Measurements from ENCODE around the gene SARM1. TPM values are rescaled to one million over a fixed set of nuclear protein-coding genes. Genes with fewer than 3 reads are reported as not detected.

The SARM1 gene
- total and polyA plus RNA-seq, 2 of the 13 experiments (the other 11 are each of a cell fraction or from before 2014, with no cell fraction given) = 0.73 to 0.86 TPM

DNA sequence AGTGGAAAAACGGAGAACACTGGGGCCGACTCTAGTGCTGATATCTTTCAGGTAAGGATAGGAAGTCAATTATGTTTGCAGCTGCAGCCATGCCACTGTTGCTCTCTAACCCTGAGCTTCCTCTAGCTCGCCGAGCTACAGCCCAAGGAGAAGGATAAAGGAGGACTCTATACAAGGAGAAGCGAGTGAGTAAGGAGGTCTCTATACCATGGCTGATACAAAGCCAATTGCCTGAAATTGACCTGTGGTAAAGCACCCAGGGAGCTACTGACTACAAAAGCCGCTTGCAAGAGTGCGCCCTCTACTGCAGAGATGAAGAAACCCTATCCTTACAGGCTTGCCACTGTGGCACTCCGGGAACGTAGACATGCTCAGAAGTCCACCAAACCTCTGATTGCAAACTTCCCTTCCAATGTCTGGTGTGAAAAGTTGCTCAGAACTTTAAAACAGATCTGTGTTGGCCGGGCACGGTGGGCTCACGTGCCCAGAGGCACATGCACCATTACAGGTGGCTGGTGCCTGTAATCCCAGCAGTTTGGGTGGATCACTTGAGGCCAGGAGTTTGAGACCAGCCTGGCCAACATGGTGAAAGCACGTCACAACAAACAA, 45.3 kb downstream of the SARM1 start (continued):
- TF ChIP-seq HIVEP1 (CRISPR knock-in tag; IDR thresholded peaks at IDR 0.05) (0 out of 2 replicates have a peak, but pooled peaks have one; percentile 62), PHF20 (CRISPR knock-in tag; IDR thresholded peaks at IDR 0.05) (peak; percentile 50; the same call in 1 of the 2 replicates), SP5 (CRISPR knock-in tag; IDR thresholded peaks at IDR 0.05; ENCODE audit: borderline replicate concordance, low read depth) (no peak), ZNF354B (CRISPR knock-in tag; IDR thresholded peaks at IDR 0.05) (no peak), MEIS2 (CRISPR knock-in tag; IDR thresholded peaks at IDR 0.05) (no peak), ISL2 (CRISPR knock-in tag; IDR thresholded peaks at IDR 0.05) (no peak), CCDC6 (CRISPR knock-in tag; IDR thresholded peaks at IDR 0.05) (no peak), KAT8 (CRISPR knock-in tag; IDR thresholded peaks at IDR 0.05) (peak; percentile 74), ZNF101 (CRISPR knock-in tag; IDR thresholded peaks at IDR 0.05; ENCODE audit: borderline replicate concordance, low read depth) (no peak), RFX5 (IDR thresholded peaks at IDR 0.05; ENCODE audit: low read depth, low read length) (no peak; the same call in 1 of the 2 replicates), DNMT3B (CRISPR knock-in tag; conservative IDR thresholded peaks at IDR 0.05) (0 out of 2 replicates have a peak, but pooled peaks have one; percentile 26), THAP11 (CRISPR knock-in tag; IDR thresholded peaks at IDR 0.05) (peak; percentile 76)
- TF ChIP-seq, protein P1, sequence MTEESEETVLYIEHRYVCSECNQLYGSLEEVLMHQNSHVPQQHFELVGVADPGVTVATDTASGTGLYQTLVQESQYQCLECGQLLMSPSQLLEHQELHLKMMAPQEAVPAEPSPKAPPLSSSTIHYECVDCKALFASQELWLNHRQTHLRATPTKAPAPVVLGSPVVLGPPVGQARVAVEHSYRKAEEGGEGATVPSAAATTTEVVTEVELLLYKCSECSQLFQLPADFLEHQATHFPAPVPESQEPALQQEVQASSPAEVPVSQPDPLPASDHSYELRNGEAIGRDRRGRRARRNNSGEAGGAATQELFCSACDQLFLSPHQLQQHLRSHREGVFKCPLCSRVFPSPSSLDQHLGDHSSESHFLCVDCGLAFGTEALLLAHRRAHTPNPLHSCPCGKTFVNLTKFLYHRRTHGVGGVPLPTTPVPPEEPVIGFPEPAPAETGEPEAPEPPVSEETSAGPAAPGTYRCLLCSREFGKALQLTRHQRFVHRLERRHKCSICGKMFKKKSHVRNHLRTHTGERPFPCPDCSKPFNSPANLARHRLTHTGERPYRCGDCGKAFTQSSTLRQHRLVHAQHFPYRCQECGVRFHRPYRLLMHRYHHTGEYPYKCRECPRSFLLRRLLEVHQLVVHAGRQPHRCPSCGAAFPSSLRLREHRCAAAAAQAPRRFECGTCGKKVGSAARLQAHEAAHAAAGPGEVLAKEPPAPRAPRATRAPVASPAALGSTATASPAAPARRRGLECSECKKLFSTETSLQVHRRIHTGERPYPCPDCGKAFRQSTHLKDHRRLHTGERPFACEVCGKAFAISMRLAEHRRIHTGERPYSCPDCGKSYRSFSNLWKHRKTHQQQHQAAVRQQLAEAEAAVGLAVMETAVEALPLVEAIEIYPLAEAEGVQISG (CRISPR knock-in tag; IDR thresholded peaks at IDR 0.05) = peak; percentile 65
- TF ChIP-seq, protein P2, sequence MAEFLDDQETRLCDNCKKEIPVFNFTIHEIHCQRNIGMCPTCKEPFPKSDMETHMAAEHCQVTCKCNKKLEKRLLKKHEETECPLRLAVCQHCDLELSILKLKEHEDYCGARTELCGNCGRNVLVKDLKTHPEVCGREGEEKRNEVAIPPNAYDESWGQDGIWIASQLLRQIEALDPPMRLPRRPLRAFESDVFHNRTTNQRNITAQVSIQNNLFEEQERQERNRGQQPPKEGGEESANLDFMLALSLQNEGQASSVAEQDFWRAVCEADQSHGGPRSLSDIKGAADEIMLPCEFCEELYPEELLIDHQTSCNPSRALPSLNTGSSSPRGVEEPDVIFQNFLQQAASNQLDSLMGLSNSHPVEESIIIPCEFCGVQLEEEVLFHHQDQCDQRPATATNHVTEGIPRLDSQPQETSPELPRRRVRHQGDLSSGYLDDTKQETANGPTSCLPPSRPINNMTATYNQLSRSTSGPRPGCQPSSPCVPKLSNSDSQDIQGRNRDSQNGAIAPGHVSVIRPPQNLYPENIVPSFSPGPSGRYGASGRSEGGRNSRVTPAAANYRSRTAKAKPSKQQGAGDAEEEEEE (CRISPR knock-in tag; IDR thresholded peaks at IDR 0.05; ENCODE audit: borderline replicate concordance) = 0 out of 2 replicates have a peak, but pooled peaks have one; percentile 39
- TF ChIP-seq, protein P3, sequence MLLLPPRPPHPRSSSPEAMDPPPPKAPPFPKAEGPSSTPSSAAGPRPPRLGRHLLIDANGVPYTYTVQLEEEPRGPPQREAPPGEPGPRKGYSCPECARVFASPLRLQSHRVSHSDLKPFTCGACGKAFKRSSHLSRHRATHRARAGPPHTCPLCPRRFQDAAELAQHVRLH (CRISPR knock-in tag; IDR thresholded peaks at IDR 0.05; ENCODE audit: borderline replicate concordance, low read depth) = peak; percentile 92; the same call in 1 of the 2 replicates
- TF ChIP-seq, protein P4, sequence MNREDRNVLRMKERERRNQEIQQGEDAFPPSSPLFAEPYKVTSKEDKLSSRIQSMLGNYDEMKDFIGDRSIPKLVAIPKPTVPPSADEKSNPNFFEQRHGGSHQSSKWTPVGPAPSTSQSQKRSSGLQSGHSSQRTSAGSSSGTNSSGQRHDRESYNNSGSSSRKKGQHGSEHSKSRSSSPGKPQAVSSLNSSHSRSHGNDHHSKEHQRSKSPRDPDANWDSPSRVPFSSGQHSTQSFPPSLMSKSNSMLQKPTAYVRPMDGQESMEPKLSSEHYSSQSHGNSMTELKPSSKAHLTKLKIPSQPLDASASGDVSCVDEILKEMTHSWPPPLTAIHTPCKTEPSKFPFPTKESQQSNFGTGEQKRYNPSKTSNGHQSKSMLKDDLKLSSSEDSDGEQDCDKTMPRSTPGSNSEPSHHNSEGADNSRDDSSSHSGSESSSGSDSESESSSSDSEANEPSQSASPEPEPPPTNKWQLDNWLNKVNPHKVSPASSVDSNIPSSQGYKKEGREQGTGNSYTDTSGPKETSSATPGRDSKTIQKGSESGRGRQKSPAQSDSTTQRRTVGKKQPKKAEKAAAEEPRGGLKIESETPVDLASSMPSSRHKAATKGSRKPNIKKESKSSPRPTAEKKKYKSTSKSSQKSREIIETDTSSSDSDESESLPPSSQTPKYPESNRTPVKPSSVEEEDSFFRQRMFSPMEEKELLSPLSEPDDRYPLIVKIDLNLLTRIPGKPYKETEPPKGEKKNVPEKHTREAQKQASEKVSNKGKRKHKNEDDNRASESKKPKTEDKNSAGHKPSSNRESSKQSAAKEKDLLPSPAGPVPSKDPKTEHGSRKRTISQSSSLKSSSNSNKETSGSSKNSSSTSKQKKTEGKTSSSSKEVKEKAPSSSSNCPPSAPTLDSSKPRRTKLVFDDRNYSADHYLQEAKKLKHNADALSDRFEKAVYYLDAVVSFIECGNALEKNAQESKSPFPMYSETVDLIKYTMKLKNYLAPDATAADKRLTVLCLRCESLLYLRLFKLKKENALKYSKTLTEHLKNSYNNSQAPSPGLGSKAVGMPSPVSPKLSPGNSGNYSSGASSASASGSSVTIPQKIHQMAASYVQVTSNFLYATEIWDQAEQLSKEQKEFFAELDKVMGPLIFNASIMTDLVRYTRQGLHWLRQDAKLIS (CRISPR knock-in tag; IDR thresholded peaks at IDR 0.05) = no peak
- TF ChIP-seq, protein P5, sequence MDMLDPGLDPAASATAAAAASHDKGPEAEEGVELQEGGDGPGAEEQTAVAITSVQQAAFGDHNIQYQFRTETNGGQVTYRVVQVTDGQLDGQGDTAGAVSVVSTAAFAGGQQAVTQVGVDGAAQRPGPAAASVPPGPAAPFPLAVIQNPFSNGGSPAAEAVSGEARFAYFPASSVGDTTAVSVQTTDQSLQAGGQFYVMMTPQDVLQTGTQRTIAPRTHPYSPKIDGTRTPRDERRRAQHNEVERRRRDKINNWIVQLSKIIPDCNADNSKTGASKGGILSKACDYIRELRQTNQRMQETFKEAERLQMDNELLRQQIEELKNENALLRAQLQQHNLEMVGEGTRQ (IDR thresholded peaks at IDR 0.05; ENCODE audit: low read depth, low read length) = 0 out of 2 replicates have a peak, but pooled peaks have one; percentile 4
- TF ChIP-seq, protein P5 (CRISPR knock-in tag; IDR thresholded peaks at IDR 0.05; ENCODE audit: borderline replicate concordance) = no peak
